22Rv1 (cell line): ENCODE data around the gene PIP5K1A.
"Not testable (repeated sequence)": the region's sequence is repeated elsewhere in the genome, so short reads cannot be mapped to it uniquely, and the experiment has no call there.

Experiments used
- H3K27ac ChIP-seq: fragments of 450-650 bp; 2 replicates; pipeline ENCODE4 v1.5.1; 2017
- ZFX ChIP-seq: fragments of 450-650 bp; IDR thresholded peaks from 2 replicates; pipeline ENCODE4 v1.6.1; 2017; ENCODE audit warnings: antibody characterized with exemption, borderline replicate concordance
- TF ChIP-seq, protein P1 (sequence below): fragments of 450-650 bp; IDR thresholded peaks from 2 replicates; pipeline ENCODE4 v1.5.1; 2017; ENCODE audit warnings: mild to moderate bottlenecking

PIP5K1A gene

DNA sequence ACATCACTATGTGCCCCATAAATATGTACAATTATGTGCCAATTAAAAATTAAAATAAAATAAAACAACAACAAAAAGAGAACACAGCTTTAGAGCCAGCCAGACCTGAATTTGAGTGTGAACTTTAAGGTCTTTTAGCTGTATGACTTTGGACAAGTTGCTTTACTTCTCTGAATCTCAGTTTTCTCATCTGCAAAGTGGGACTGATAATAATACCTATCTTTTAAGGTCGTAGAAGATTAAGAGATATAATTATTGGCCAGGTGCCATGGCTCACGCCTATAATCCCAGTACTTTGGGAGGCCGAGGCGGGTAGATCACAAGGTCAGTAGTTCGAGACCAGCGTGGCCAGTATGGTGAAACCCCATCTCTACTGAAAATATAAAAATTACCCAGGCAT is 5.0 kb upstream of the PIP5K1A start:
- H3K27ac ChIP-seq, result no peak overlapping the region
- TF ChIP-seq ZFX, result no peak
- TF ChIP-seq, protein P1, sequence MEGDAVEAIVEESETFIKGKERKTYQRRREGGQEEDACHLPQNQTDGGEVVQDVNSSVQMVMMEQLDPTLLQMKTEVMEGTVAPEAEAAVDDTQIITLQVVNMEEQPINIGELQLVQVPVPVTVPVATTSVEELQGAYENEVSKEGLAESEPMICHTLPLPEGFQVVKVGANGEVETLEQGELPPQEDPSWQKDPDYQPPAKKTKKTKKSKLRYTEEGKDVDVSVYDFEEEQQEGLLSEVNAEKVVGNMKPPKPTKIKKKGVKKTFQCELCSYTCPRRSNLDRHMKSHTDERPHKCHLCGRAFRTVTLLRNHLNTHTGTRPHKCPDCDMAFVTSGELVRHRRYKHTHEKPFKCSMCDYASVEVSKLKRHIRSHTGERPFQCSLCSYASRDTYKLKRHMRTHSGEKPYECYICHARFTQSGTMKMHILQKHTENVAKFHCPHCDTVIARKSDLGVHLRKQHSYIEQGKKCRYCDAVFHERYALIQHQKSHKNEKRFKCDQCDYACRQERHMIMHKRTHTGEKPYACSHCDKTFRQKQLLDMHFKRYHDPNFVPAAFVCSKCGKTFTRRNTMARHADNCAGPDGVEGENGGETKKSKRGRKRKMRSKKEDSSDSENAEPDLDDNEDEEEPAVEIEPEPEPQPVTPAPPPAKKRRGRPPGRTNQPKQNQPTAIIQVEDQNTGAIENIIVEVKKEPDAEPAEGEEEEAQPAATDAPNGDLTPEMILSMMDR, result no peak

DNA sequence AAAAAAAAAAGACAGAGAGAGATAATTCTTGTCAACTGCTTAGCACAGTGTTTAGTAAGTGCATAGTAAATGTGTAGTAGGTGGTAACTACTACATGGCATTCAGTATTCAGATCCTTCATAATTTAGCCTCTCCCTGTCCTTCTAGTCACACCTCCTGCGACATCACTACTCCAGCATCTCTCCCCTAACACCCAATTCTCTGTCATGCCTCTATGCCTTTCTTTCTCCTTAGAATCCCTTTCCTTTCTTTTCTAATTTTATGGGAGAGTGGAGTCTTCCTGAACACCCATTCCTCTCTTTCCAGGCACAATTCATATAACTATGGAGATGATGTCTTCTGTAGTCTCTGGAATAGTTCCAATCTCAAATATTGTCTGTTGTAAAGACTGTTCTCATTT is 4.5 kb upstream of the PIP5K1A start:
- no peak for TF ChIP-seq ZFX
- TF ChIP-seq, protein P1, result no peak
- no peak overlapping the region for H3K27ac ChIP-seq

DNA sequence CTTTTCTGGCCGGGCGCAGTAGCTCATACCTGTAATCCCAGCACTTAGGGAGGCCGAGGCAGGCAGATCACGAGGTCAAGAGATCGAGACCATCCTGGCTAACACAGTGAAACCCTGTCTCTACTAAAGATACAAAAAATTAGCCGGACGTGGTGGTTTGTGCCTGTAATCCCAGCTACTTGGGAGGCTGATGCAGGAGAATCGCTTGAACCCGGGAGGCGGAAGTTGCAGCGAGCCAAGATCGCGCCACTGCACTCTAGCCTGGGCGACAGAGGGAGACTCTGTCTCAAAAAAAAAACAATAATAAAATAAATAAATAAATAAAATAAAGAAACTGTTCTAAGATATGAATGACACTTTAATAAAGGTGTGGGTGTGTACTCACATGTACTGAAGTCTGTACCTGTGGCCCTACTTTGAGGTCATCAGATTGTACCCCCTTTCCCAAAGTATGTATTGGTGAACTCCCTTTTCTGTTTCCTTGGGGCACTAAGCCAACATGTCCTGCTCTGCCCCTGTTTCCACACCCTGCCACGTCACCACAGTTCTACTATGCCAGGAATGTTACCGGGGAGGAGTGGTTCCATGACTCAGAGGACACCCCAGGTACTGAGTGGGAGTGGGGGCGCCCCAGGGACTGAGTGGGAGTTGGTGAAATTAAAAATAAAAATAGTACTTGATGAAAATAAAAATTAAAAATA is 3.3 kb upstream of the PIP5K1A start:
- peak overlapping the region; percentile 93; the same call in 1 of the 2 replicates for H3K27ac ChIP-seq

DNA sequence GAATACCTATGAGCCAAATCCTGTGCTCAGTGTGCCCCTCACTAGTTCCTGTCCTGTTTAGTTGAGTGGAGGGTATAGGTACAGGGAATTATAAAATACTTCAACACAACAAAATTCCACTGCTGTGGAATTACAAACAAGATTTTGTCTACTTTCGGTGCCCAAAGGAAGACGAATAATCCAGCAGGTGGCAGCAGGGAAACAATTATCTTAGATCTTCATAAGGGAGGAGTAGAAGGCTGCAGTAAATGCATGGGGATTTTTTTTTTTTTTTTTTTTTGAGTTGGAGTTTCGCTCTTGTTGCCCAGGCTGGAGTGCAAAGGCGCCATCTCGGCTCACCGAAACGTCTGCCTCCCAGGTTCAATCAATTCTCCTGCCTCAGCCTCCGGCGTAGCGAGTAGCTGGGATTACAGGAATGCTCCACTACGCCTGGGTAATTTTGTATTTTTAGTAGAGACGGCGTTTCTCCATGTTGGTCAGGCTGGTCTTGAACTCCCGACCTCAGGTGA is 2.0 kb upstream of the PIP5K1A start:
- peak overlapping the region; percentile 93 for H3K27ac ChIP-seq
- TF ChIP-seq, protein P1, result peak; percentile 92
- TF ChIP-seq ZFX, result no peak

DNA sequence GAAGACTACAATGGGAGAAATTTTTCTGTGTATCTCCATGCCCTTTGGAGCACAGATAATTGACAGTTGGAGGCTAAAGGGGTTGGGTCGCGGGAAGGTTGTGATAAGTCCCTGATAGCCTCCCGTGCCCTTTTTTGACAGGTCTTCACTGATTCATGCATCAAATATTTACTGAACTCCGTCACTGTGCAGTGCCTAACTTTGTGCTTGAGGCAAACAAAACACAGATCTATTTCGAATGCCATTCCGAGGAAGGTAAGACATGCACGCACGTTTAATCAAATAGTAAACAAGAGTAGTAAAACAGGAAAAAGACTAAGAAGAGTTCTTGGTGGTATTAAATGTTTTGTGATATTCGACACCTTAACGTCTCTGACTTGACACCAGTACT is 494 bp upstream of the PIP5K1A start:
- peak overlapping the region; percentile 93 for H3K27ac ChIP-seq
- TF ChIP-seq ZFX, result no peak
- TF ChIP-seq, protein P1, result no peak

GRCh38 chr1:151199873-151200581 is 1.7 kb downstream of the PIP5K1A start:
- peak overlapping the region; percentile 93 for H3K27ac ChIP-seq
- TF ChIP-seq, protein P1, result no peak
- TF ChIP-seq ZFX, result no peak

- H3K27ac ChIP-seq, result not testable (repeated sequence)
Measured at GRCh38 chr1:151205381-151205965, 7.1 kb downstream of the PIP5K1A start.

- TF ChIP-seq, protein P1, result no peak
- TF ChIP-seq ZFX, result no peak
- no peak overlapping the region for H3K27ac ChIP-seq
Measured at GRCh38 chr1:151210830-151211229, 12.5 kb downstream of the PIP5K1A start.
